ENCODE data around the gene CHSY3.

GRCh38 chr5:129962506-129962905 is 58.2 kb downstream of the CHSY3 start:
- no peak for TF ChIP-seq CTCF (IDR thresholded peaks at IDR 0.05)
- TF ChIP-seq POLR2A (IDR thresholded peaks at IDR 0.05), result no peak
